ENCODE measurements around the gene DAB2IP. TPM values are rescaled to one million over a fixed set of nuclear protein-coding genes. Genes with fewer than 3 reads are reported as not detected.

The DAB2IP gene
- total and polyA plus RNA-seq, 2 of the 4 experiments (the other 2 are of a cell fraction) = 5.6 to 17.2 TPM

DNA sequence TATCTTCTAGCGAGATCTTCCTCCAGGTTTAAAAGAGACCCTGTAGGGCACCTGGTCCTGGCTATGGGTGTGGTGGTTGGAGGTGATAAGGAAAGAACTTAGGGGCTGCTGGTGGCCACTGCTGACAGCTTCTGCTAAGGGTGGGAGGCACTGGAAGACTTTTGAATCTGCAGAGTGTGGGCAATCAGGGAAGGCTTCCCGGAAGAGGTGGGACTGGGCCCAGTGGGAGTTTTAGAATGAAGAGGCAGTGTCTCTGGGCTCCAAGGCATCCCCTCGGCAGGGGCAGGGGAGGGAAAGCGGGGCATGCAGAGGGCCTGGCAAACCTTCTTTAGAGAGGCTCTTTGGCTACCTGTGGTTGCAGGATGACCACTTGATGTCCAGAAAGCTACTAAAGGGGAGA lies 23.0 kb upstream of the DAB2IP start:
- H2AK9ac ChIP-seq (replicated peaks; ENCODE audit: low read depth, low read length, poor library complexity) = no peak overlapping the region
- no peaks in the 10 kb centered on the region for H3K9me3 ChIP-seq (ENCODE audit: control insufficient read depth, insufficient read depth, low read length)
- dilution Hi-C loops (cut with HindIII; ENCODE audit: low sequenced_read_pairs, unreplicated experiment) (no loop called here), intact Hi-C loops (cut with micrococcal nuclease) (no loop called here), in situ Hi-C loops (cut with MboI; ENCODE audit: low sequenced_read_pairs) (no loop called here)
- H3K9me1 ChIP-seq (ENCODE audit: insufficient read depth, low read length) = no peaks in the 10 kb centered on the region
- H2BK20ac ChIP-seq (ENCODE audit: low read depth, low read length) = no peak overlapping the region
- H2AFZ ChIP-seq (replicated peaks; ENCODE audit: low read length, poor library complexity) = no peak overlapping the region
- H3K79me1 ChIP-seq (ENCODE audit: low read depth in 1 of 2, low read length in 2 of 2) = no peaks in the 10 kb centered on the region
- no peaks in the 10 kb centered on the region for H3K27me3 ChIP-seq (ENCODE audit: control insufficient read depth, insufficient read depth, low read length)
- no peak overlapping the region for H3K14ac ChIP-seq (replicated peaks; ENCODE audit: low read depth, low read length)
- no peak overlapping the region for H2BK120ac ChIP-seq (ENCODE audit: low read depth, low read length)
- WGBS, 2 experiments (ENCODE audit: extremely low coverage in 2 of 2, insufficient read length in 1 of 2) = 100% methylated on average over 2 of the region's 4 CpGs; no CpG with 5 or more reads in 1 of the 2 experiments
- POLR2A ChIA-PET (ENCODE audit: unreplicated experiment) = no interaction called here
- H3K4ac ChIP-seq (ENCODE audit: low read depth, low read length) = no peak overlapping the region
- no peaks in the 10 kb centered on the region for H3K36me3 ChIP-seq (ENCODE audit: control insufficient read depth, insufficient read depth, low read length)
- peaks cover 6% of the 10 kb centered on the region; the same call in 1 of the 2 replicates for H4K20me1 ChIP-seq (ENCODE audit: insufficient read depth, low read length)
- ATAC-seq (ENCODE audit: low read depth) (no peak), DNase-seq (no peak)
- H3K27ac ChIP-seq (ENCODE audit: insufficient read depth, low read length) = no peak overlapping the region
- no peak overlapping the region for H2BK15ac ChIP-seq (ENCODE audit: low read depth, low read length)
- no peak overlapping the region for H3K4me3 ChIP-seq (ENCODE audit: insufficient read depth, low read depth, low read length)
- no peak overlapping the region for H3K23ac ChIP-seq (ENCODE audit: low read depth, low read length)
- no peak overlapping the region for H3K4me2 ChIP-seq (ENCODE audit: low read depth, low read length)
- H3K18ac ChIP-seq (ENCODE audit: low read depth, low read length) = no peak overlapping the region
- H2BK5ac ChIP-seq (ENCODE audit: low read depth, low read length, poor library complexity, severe bottlenecking) = no peak overlapping the region
- CTCF ChIA-PET = no interaction called here
- H3K4me1 ChIP-seq (ENCODE audit: control insufficient read depth, insufficient read depth, low read length) = peaks cover 2% of the 10 kb centered on the region; the same call in 1 of the 2 replicates
- no peak overlapping the region for H4K5ac ChIP-seq (ENCODE audit: low read depth, low read length)
- no peak overlapping the region for H4K91ac ChIP-seq (ENCODE audit: insufficient read depth, low read depth, low read length)
- H3K9ac ChIP-seq (ENCODE audit: low read depth, low read length) = no peak overlapping the region
- no peak overlapping the region for H3K56ac ChIP-seq (ENCODE audit: extremely low read depth, insufficient read depth, low read length)
- H4K8ac ChIP-seq (ENCODE audit: low read depth in 2 of 2, low read length in 2 of 2) = no peak overlapping the region
- no peak for TF ChIP-seq BHLHE40 (IDR thresholded peaks at IDR 0.05; ENCODE audit: low read depth, low read length)
- TF ChIP-seq, protein P1, sequence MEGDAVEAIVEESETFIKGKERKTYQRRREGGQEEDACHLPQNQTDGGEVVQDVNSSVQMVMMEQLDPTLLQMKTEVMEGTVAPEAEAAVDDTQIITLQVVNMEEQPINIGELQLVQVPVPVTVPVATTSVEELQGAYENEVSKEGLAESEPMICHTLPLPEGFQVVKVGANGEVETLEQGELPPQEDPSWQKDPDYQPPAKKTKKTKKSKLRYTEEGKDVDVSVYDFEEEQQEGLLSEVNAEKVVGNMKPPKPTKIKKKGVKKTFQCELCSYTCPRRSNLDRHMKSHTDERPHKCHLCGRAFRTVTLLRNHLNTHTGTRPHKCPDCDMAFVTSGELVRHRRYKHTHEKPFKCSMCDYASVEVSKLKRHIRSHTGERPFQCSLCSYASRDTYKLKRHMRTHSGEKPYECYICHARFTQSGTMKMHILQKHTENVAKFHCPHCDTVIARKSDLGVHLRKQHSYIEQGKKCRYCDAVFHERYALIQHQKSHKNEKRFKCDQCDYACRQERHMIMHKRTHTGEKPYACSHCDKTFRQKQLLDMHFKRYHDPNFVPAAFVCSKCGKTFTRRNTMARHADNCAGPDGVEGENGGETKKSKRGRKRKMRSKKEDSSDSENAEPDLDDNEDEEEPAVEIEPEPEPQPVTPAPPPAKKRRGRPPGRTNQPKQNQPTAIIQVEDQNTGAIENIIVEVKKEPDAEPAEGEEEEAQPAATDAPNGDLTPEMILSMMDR (conservative IDR thresholded peaks at IDR 0.05; ENCODE audit: low read depth, low read length) = no peak
- no peak overlapping the region for H2AK5ac ChIP-seq (ENCODE audit: low read depth, low read length)
- no TSS peak for BruUV-seq (replicated peaks)
